A549 (cell line): ENCODE results near the gene HLX.

ENCODE experiments used
- CHD2 ChIP-seq: fragments of 150-350 bp; IDR thresholded peaks from 2 replicates; pipeline ENCODE4 v1.6.1; 2014; ENCODE audit warnings: low read length; ENCODE audit not compliant: partially characterized antibody
- CTCF ChIP-seq: fragments of >200 bp; sonication (Bioruptor Twin); formaldehyde crosslinking; IDR thresholded peaks from 3 replicates; pipeline ENCODE4 v1.5.1; 2016
- E2F6 ChIP-seq: IDR thresholded peaks from 2 replicates; pipeline ENCODE4 v1.6.1; 2012; ENCODE audit warnings: low read depth, borderline replicate concordance
- EP300 ChIP-seq, 2 experiments: fragments of >200 bp; sonication (Bioruptor Twin); formaldehyde crosslinking; IDR thresholded peaks; 2 replicates in 1 of 2; 3 replicates in 1 of 2; pipeline ENCODE4 v1.6.1; 2016 to 2017
- HDAC2 ChIP-seq: fragments of 200-600 bp; sonication (generic); IDR thresholded peaks from 2 replicates; pipeline ENCODE4 v1.6.1; 2016
- MAX ChIP-seq: IDR thresholded peaks from 2 replicates; pipeline ENCODE4 v1.6.1; 2012
- NR3C1 ChIP-seq: fragments of >200 bp; sonication (Bioruptor Twin); formaldehyde crosslinking; IDR thresholded peaks from 3 replicates; pipeline ENCODE4 v1.6.1; 2017
- POLR2A ChIP-seq: IDR thresholded peaks from 2 replicates; pipeline ENCODE4 v1.6.1; 2012; ENCODE audit warnings: mild to moderate bottlenecking, low read length
- REST ChIP-seq: fragments of 200-600 bp; sonication (generic); IDR thresholded peaks from 2 replicates; pipeline ENCODE4 v1.6.1; 2016; ENCODE audit warnings: antibody characterized with exemption, mild to moderate bottlenecking, moderate library complexity
- SMC3 ChIP-seq: fragments of >200 bp; sonication (Bioruptor Twin); formaldehyde crosslinking; IDR thresholded peaks from 3 replicates; pipeline ENCODE4 v1.6.1; 2018; ENCODE audit warnings: inconsistent platforms
- USF2 ChIP-seq: fragments of 450-650 bp; IDR thresholded peaks from 2 replicates; pipeline ENCODE4 v1.6.1; 2014; ENCODE audit warnings: antibody characterized with exemption

GRCh38 chr1:220880726-220881506 lies 1.7 kb downstream of the HLX start:
- TF ChIP-seq CHD2 (no peak), SMC3 (no peak), MAX (no peak), CTCF (no peak), HDAC2 (no peak), USF2 (no peak), REST (no peak), EP300 (IDR thresholded peaks at IDR 0.05) (no peak), NR3C1 (no peak), POLR2A (no peak), E2F6 (no peak)
